Calu3 (cell line): Measurements from ENCODE around the gene TRRAP. TPM values are rescaled to one million over a fixed set of nuclear protein-coding genes. Genes with fewer than 3 reads are reported as not detected.

ENCODE experiments used
- BruUV-seq: library from RNA; stranded (reverse); fragments of 400-500 nt; replicated peaks from 2 replicates; lab custom pipeline; 2021; lab: Mats Ljungman, UMichigan
- CTCF ChIA-PET: fragments of 300-600 bp; sonication (Branson Sonifier 250); formaldehyde crosslinking; loops from one replicate; lab custom pipeline; 2022; ENCODE audit warnings: antibody characterized with exemption; lab: Charles Lee
- DNase-seq: peaks from one replicate; pipeline ENCODE4 v3.0.0; 2022
- H3K27ac Mint-ChIP-seq: one replicate; pipeline ENCODE4 v1.8.0; 2022; ENCODE audit warnings: mixed read lengths; ENCODE audit not compliant: unreplicated experiment
- H3K27me3 Mint-ChIP-seq: one replicate; pipeline ENCODE4 v1.8.0; 2022; ENCODE audit warnings: mixed read lengths; ENCODE audit not compliant: unreplicated experiment
- H3K36me3 Mint-ChIP-seq: one replicate; pipeline ENCODE4 v1.8.0; 2022; ENCODE audit warnings: mild to moderate bottlenecking, moderate library complexity, mixed read lengths; ENCODE audit not compliant: insufficient read depth, unreplicated experiment
- H3K4me1 Mint-ChIP-seq: one replicate; pipeline ENCODE4 v1.8.0; 2022; ENCODE audit warnings: mild to moderate bottlenecking, low read depth, mixed read lengths; ENCODE audit not compliant: unreplicated experiment
- H3K4me3 Mint-ChIP-seq: one replicate; pipeline ENCODE4 v1.8.0; 2022; ENCODE audit warnings: mild to moderate bottlenecking, low read depth, moderate library complexity, mixed read lengths; ENCODE audit not compliant: unreplicated experiment
- H3K9me3 Mint-ChIP-seq: one replicate; pipeline ENCODE4 v1.8.0; 2022; ENCODE audit warnings: low read depth, mixed read lengths; ENCODE audit not compliant: unreplicated experiment
- CTCF ChIP-seq: fragments of 200-600 bp; IDR thresholded peaks from one replicate; pipeline ENCODE4 v1.8.0; 2022; ENCODE audit warnings: antibody characterized with exemption; ENCODE audit not compliant: unreplicated experiment
- intact Hi-C: fragments of 100-400 bp; cut with micrococcal nuclease; formaldehyde crosslinking; loops from one replicate; pipeline ENCODE4 v1.10.0; 2022; ENCODE audit not compliant: unreplicated experiment
- total RNA-seq: library from RNA; stranded (reverse); gene quantifications from 2 replicates; pipeline ENCODE4 v1.2.3, GENCODE V29; 2022

Gene TRRAP
- total RNA-seq, 1 experiment from 2014 or later, result 30.9 TPM

- H3K36me3 Mint-ChIP-seq, result peaks cover 32% of the 10 kb centered on the region
- no TSS peak for BruUV-seq
- no peaks in the 10 kb centered on the region for H3K4me1 Mint-ChIP-seq
- no peak for DNase-seq
- no peak overlapping the region for H3K4me3 Mint-ChIP-seq
- CTCF ChIA-PET, result no interaction called here
- no peaks in the 10 kb centered on the region for H3K9me3 Mint-ChIP-seq
- intact Hi-C loops, result no loop called here
- H3K27me3 Mint-ChIP-seq, result no peaks in the 10 kb centered on the region
- H3K27ac Mint-ChIP-seq, result no peak overlapping the region
- no peak for TF ChIP-seq CTCF
Measured at GRCh38 chr7:98957766-98958165, 79.4 kb downstream of the TRRAP start.

GRCh38 chr7:98958968-98959367, 80.6 kb downstream of the TRRAP start:
- CTCF ChIA-PET, result no interaction called here
- Mint-ChIP-seq H3K4me1 (no peaks in the 10 kb centered on the region), H3K27me3 (no peaks in the 10 kb centered on the region), H3K9me3 (no peaks in the 10 kb centered on the region), H3K4me3 (no peak overlapping the region), H3K27ac (no peak overlapping the region), H3K36me3 (peaks cover 29% of the 10 kb centered on the region)
- intact Hi-C loops, result no loop called here
- no peak for DNase-seq
- BruUV-seq, result no TSS peak
- TF ChIP-seq CTCF, result no peak

- no peaks in the 10 kb centered on the region for H3K4me1 Mint-ChIP-seq
- no peak overlapping the region for H3K4me3 Mint-ChIP-seq
- H3K27me3 Mint-ChIP-seq, result no peaks in the 10 kb centered on the region
- H3K36me3 Mint-ChIP-seq, result peaks cover 38% of the 10 kb centered on the region
- intact Hi-C loops, result no loop called here
- TF ChIP-seq CTCF, result no peak
- DNase-seq, result no peak
- no peak overlapping the region for H3K27ac Mint-ChIP-seq
- CTCF ChIA-PET, result no interaction called here
- BruUV-seq, result no TSS peak
- no peaks in the 10 kb centered on the region for H3K9me3 Mint-ChIP-seq
Measured at GRCh38 chr7:98963305-98963704, 85.0 kb downstream of the TRRAP start.

- Mint-ChIP-seq H3K4me1 (no peaks in the 10 kb centered on the region), H3K27ac (no peak overlapping the region), H3K9me3 (no peaks in the 10 kb centered on the region), H3K27me3 (no peaks in the 10 kb centered on the region), H3K36me3 (peaks cover 43% of the 10 kb centered on the region), H3K4me3 (no peak overlapping the region)
- intact Hi-C loops, result no loop called here
- BruUV-seq, result no TSS peak
- TF ChIP-seq CTCF, result no peak
- DNase-seq, result no peak
- CTCF ChIA-PET, result no interaction called here
Measured at GRCh38 chr7:98964596-98964995, 86.3 kb downstream of the TRRAP start.
